Panc1 (cell line): ENCODE measurements around the gene KIAA1191.

Source experiments
- POLR2AphosphoS5 ChIP-seq: IDR thresholded peaks from 2 replicates; pipeline ENCODE4 v1.6.1; 2012; ENCODE audit warnings: mild to moderate bottlenecking, low read depth, low read length, moderate library complexity
- REST ChIP-seq, 2 experiments: IDR thresholded peaks; 2 replicates each; pipeline ENCODE4 v1.6.1; 2011 to 2012; ENCODE audit warnings: low read depth in 2 of 2, control low read depth in 1 of 2, low read length in 1 of 2, mild to moderate bottlenecking in 1 of 2, moderate library complexity in 1 of 2; ENCODE audit not compliant: insufficient read depth in 1 of 2
- TCF7L2 ChIP-seq: IDR thresholded peaks from 2 replicates; pipeline ENCODE4 v1.6.1; 2011; ENCODE audit warnings: mild to moderate bottlenecking, low read depth, low read length, inconsistent platforms
- TF ChIP-seq, protein P1 (sequence below): fragments of 450-650 bp; IDR thresholded peaks from 2 replicates; pipeline ENCODE4 v1.5.1; 2017; ENCODE audit warnings: mild to moderate bottlenecking

DNA sequence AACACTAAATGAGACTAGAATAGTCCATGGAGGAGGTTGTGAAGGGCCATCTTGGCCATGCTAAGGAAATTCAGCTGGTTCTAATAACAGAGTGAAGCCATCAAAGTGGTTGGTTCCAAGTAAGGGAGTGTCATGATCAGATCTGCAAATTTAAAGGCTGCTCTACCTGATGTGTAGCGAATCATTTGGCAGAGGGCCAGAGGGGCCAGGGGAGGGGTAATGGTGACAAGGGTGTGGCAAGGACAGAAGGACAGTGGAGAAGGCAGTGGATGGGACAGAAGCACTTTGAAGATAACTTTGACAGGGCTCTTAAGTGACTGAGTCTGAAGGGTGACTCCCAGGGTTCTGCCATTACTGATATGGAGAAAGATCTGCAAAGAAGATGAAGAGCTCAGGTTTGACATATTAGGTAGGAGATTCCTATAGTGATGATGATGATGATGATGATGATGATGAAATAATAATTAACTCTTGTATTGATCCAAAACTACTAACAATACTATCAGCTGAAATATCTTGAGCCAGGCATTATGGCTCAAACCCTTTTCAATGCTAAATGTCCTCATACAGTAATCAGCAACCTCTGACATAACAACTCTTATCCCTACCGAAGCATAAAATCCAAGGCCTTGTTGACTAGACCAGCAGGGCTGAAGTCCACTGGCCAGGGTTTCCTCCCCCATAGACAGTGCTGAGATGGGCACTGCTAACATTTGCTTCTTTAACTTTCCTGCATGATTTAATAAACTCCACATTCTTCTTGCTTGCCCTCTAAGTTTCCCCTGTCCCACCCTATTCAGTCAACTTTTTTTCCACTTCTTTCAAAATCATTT, 20.0 kb downstream of the KIAA1191 start:
- TF ChIP-seq, protein P1, sequence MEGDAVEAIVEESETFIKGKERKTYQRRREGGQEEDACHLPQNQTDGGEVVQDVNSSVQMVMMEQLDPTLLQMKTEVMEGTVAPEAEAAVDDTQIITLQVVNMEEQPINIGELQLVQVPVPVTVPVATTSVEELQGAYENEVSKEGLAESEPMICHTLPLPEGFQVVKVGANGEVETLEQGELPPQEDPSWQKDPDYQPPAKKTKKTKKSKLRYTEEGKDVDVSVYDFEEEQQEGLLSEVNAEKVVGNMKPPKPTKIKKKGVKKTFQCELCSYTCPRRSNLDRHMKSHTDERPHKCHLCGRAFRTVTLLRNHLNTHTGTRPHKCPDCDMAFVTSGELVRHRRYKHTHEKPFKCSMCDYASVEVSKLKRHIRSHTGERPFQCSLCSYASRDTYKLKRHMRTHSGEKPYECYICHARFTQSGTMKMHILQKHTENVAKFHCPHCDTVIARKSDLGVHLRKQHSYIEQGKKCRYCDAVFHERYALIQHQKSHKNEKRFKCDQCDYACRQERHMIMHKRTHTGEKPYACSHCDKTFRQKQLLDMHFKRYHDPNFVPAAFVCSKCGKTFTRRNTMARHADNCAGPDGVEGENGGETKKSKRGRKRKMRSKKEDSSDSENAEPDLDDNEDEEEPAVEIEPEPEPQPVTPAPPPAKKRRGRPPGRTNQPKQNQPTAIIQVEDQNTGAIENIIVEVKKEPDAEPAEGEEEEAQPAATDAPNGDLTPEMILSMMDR, result no peak
- TF ChIP-seq POLR2AphosphoS5 (no peak), TCF7L2 (no peak), REST (IDR thresholded peaks at IDR 0.05; ENCODE audit: insufficient read depth in 1 of 2, low read depth in 2 of 2, low read length in 1 of 2) (no peak)
